Spleen (tissue), 11 donors: Measurements from ENCODE around the gene SLC12A1. TPM values are rescaled to one million over a fixed set of nuclear protein-coding genes. Genes with fewer than 3 reads are reported as not detected.

Experiments
- DNase-seq: peaks from one replicate; pipeline ENCODE4 v3.0.0-alpha.2; 2020
- H3K27ac ChIP-seq, 8 donors: fragments of 200-600 bp; sonication (generic) in 7 of 8; 1 replicate in 4 of 8; 2 replicates in 4 of 8; pipeline versions ENCODE4 v1.5.0 to v1.8.0; 2016 to 2021; ENCODE audit warnings: inconsistent platforms in 4 of 8, mild to moderate bottlenecking in 4 of 8, moderate library complexity in 1 of 8
- H3K27me3 ChIP-seq, 7 donors: fragments of 200-600 bp; sonication (generic) in 6 of 7; replicated peaks in 1 of 7; 1 replicate in 4 of 7; 2 replicates in 3 of 7; pipeline versions ENCODE4 v1.5.0 to v1.8.0; 2016 to 2021; ENCODE audit warnings: inconsistent platforms in 3 of 7, mild to moderate bottlenecking in 1 of 7
- H3K36me3 ChIP-seq, 6 donors: fragments of 200-600 bp; sonication (generic) in 5 of 6; 1 replicate in 4 of 6; 2 replicates in 2 of 6; pipeline versions ENCODE4 v1.5.0 to v1.8.0; 2016 to 2021; ENCODE audit warnings: inconsistent platforms in 2 of 6
- H3K4me1 ChIP-seq, 6 donors: fragments of 200-600 bp; sonication (generic) in 5 of 6; 1 replicate in 3 of 6; 2 replicates in 3 of 6; pipeline versions ENCODE4 v1.5.0 to v1.8.0; 2016 to 2021; ENCODE audit warnings: inconsistent platforms in 3 of 6
- H3K4me3 ChIP-seq, 8 donors: fragments of 200-600 bp; sonication (generic) in 7 of 8; 1 replicate in 4 of 8; 2 replicates in 4 of 8; pipeline versions ENCODE4 v1.5.0 to v1.8.0; 2016 to 2021; ENCODE audit warnings: inconsistent platforms in 4 of 8, mild to moderate bottlenecking in 4 of 8, moderate library complexity in 2 of 8
- H3K9me3 ChIP-seq, 8 donors: fragments of 200-600 bp; sonication (generic) in 7 of 8; 1 replicate in 4 of 8; 2 replicates in 4 of 8; pipeline versions ENCODE4 v1.5.0 to v1.8.0; 2016 to 2021; ENCODE audit warnings: inconsistent platforms in 4 of 8
- CTCF ChIP-seq, 11 experiments: fragments of 200-600 bp in 7 of 11; fragments of 450-650 bp in 4 of 11; sonication (generic) in 4 of 11; IDR thresholded peaks in 8 of 11; conservative IDR thresholded peaks in 3 of 11; 1 replicate in 7 of 11; 2 replicates in 4 of 11; pipeline versions ENCODE4 v1.4.0 to v1.8.0; 2016 to 2021; ENCODE audit warnings: antibody characterized with exemption in 11 of 11, inconsistent platforms in 4 of 11, mild to moderate bottlenecking in 1 of 11
- POLR2A ChIP-seq, 3 donors: fragments of 450-650 bp; IDR thresholded peaks; one replicate each; pipeline ENCODE4 v1.5.1; 2017; ENCODE audit warnings: antibody characterized with exemption in 3 of 3, mild to moderate bottlenecking in 1 of 3
- POLR2AphosphoS5 ChIP-seq, 3 donors: sonication (generic); formaldehyde crosslinking; IDR thresholded peaks; one replicate each; pipeline ENCODE4 v1.5.1; 2017; ENCODE audit warnings: antibody characterized with exemption in 3 of 3
- WGBS, 5 donors: extraction: QIAGEN DNeasy Blood & Tissue Kit in 3 of 5; methylation state at CpG; one replicate each; pipeline versions ENCODE4 v1.1.5 to v1.1.7; 2013 to 2018; 5-methylcytosine and 5-hydroxymethylcytosine counted together
- intact Hi-C: fragments of 100-400 bp; cut with DNase I; formaldehyde crosslinking; loops from one replicate; pipeline ENCODE4 v1.15.0; 2023; ENCODE audit warnings: low total_unique reads
- polyA plus RNA-seq, 3 donors: library from polyadenylated mRNA; stranded (reverse); fragments of 200-250 nt; gene quantifications; one replicate each; pipeline ENCODE4 v1.2.1, GENCODE V29; 2013
- total RNA-seq, 7 donors: library from RNA; depleted of rRNA in 3 of 7; stranded (reverse); fragments of >200 nt in 3 of 7; fragmentation: NEBNext Ultra II Directional in 4 of 7; extraction: Animal tissue kit (Norgen Biotek cat#: 25700) in 4 of 7; gene quantifications; one replicate each; pipeline versions ENCODE4 v1.1.0 to v1.2.1, GENCODE V29; 2016 to 2021
- donor health status: healthy with polysubstance abuse.
- donor health status: DM: no; HTN: no; CAD: no; lungs with moderate emphysema.
- donor health status: DM: no; HTN: no; CAD: no.
- donor health status: Bipolar disorder and iron deficiency.
- donor health status: healthy.
- donor health status: DM: no; HTN: no; CAD: no.
- donor health status: DM: yes; HTN: yes; CAD: no.

The SLC12A1 gene
- total and polyA plus RNA-seq, 10 donors = 0.02 TPM; not detected in 8

GRCh38 chr15:48233246-48233645 is 27.1 kb downstream of the SLC12A1 start:
- Histone ChIP-seq H3K4me1 (no peaks in the 10 kb centered on the region), H3K36me3 (no peaks in the 10 kb centered on the region), H3K4me3 (no peak overlapping the region), H3K27ac (no peak overlapping the region), H3K9me3 (no peaks in the 10 kb centered on the region), H3K27me3 (no peaks in the 10 kb centered on the region)
- DNase-seq = no peak
- no peak for TF ChIP-seq POLR2AphosphoS5 (IDR thresholded peaks at IDR 0.05)
- TF ChIP-seq CTCF (IDR thresholded peaks at IDR 0.05 in 8 of 11, conservative IDR thresholded peaks at IDR 0.05 in 3 of 11) = no peak
- no peak for TF ChIP-seq POLR2A (IDR thresholded peaks at IDR 0.05)
- intact Hi-C loops = no loop called here

GRCh38 chr15:48239334-48239733 is 33.2 kb downstream of the SLC12A1 start:
- DNase-seq = no peak
- intact Hi-C loops = no loop called here
- H3K4me1 ChIP-seq = no peaks in the 10 kb centered on the region
- H3K27me3 ChIP-seq = no peaks in the 10 kb centered on the region
- H3K27ac ChIP-seq = no peak overlapping the region
- 89 to 94% (median 91%) methylated on average over 4 of the region's 4 CpGs for WGBS, 5 donors
- H3K4me3 ChIP-seq = no peak overlapping the region
- no peaks in the 10 kb centered on the region for H3K9me3 ChIP-seq
- no peak for TF ChIP-seq POLR2A (IDR thresholded peaks at IDR 0.05)
- TF ChIP-seq POLR2AphosphoS5 (IDR thresholded peaks at IDR 0.05) = no peak
- TF ChIP-seq CTCF (IDR thresholded peaks at IDR 0.05 in 8 of 11, conservative IDR thresholded peaks at IDR 0.05 in 3 of 11) = no peak
- no peaks in the 10 kb centered on the region for H3K36me3 ChIP-seq

GRCh38 chr15:48242015-48242414 is 35.9 kb downstream of the SLC12A1 start:
- no peaks in the 10 kb centered on the region for H3K4me1 ChIP-seq
- no peak for DNase-seq
- no peak overlapping the region for H3K4me3 ChIP-seq
- no peak overlapping the region for H3K27ac ChIP-seq
- H3K36me3 ChIP-seq = no peaks in the 10 kb centered on the region
- no peak for TF ChIP-seq CTCF (IDR thresholded peaks at IDR 0.05 in 8 of 11, conservative IDR thresholded peaks at IDR 0.05 in 3 of 11)
- no peak for TF ChIP-seq POLR2A (IDR thresholded peaks at IDR 0.05)
- no peak for TF ChIP-seq POLR2AphosphoS5 (IDR thresholded peaks at IDR 0.05)
- no peaks in the 10 kb centered on the region for H3K9me3 ChIP-seq
- H3K27me3 ChIP-seq = no peaks in the 10 kb centered on the region
- intact Hi-C loops = no loop called here

GRCh38 chr15:48242535-48242934 is 36.4 kb downstream of the SLC12A1 start:
- WGBS, 5 donors = 82 to 94% (median 88%) methylated on average over 4 of the region's 4 CpGs

More at GRCh38 chr15:48242535-48242934, 36.4 kb downstream of the SLC12A1 start:
- no peak overlapping the region for H3K4me3 ChIP-seq
- DNase-seq = no peak
- intact Hi-C loops = no loop called here
- peaks cover 0 to 2% (median 0%) of the 10 kb centered on the region in 7 donors for H3K27me3 ChIP-seq
- H3K36me3 ChIP-seq = no peaks in the 10 kb centered on the region
- H3K9me3 ChIP-seq = no peaks in the 10 kb centered on the region
- H3K4me1 ChIP-seq = no peaks in the 10 kb centered on the region
- no peak overlapping the region for H3K27ac ChIP-seq
- TF ChIP-seq CTCF (IDR thresholded peaks at IDR 0.05 in 8 of 11, conservative IDR thresholded peaks at IDR 0.05 in 3 of 11) (no peak), POLR2AphosphoS5 (IDR thresholded peaks at IDR 0.05) (no peak), POLR2A (IDR thresholded peaks at IDR 0.05) (no peak)
